Stimulated activated CD4-positive, alpha-beta T cell treated with anti-CD3 and anti-CD28 coated beads, Interleukin-2, amount 100 ng/mL, for 4 hours (primary cell): ENCODE results near the gene C1RL.

Experiments
- DNase-seq: peaks from one replicate; pipeline ENCODE4 v3.0.0-alpha.2; 2020; ENCODE audit warnings: low read depth

Gene C1RL

GRCh38 chr12:7108796-7109571 lies at the start of gene C1RL:
Gene C1RL, minus strand, starts transcription at chr12:7109214. Its CDS starts 34 bp downstream, at chr12:7109180.
- DNase-seq, result peak; percentile 69

- DNase-seq, result no peak
Observed at GRCh38 chr12:7157391-7157790, 48.4 kb upstream of the C1RL start.

GRCh38 chr12:7156259-7157197 lies 47.5 kb upstream of the C1RL start:
- DNase-seq, result no peak

GRCh38 chr12:7155471-7156034 lies 46.5 kb upstream of the C1RL start:
- no peak for DNase-seq

- no peak for DNase-seq
Observed at GRCh38 chr12:7154901-7155470, 46.0 kb upstream of the C1RL start.

- DNase-seq, result no peak
Observed at GRCh38 chr12:7154042-7154441, 45.0 kb upstream of the C1RL start.

- DNase-seq, result no peak
Observed at GRCh38 chr12:7152818-7153217, 43.8 kb upstream of the C1RL start.

- DNase-seq, result no peak
Observed at GRCh38 chr12:7151532-7151931, 42.5 kb upstream of the C1RL start.

- no peak for DNase-seq
Observed at GRCh38 chr12:7150841-7151240, 41.8 kb upstream of the C1RL start.

GRCh38 chr12:7150356-7150755 lies 41.3 kb upstream of the C1RL start:
- no peak for DNase-seq

- no peak for DNase-seq
Observed at GRCh38 chr12:7146906-7147305, 37.9 kb upstream of the C1RL start.

GRCh38 chr12:7146228-7146627 lies 37.2 kb upstream of the C1RL start:
- DNase-seq, result no peak

GRCh38 chr12:7145671-7146070 lies 36.7 kb upstream of the C1RL start:
- no peak for DNase-seq

GRCh38 chr12:7144414-7145120 lies 35.6 kb upstream of the C1RL start:
- DNase-seq, result no peak

- DNase-seq, result no peak
Observed at GRCh38 chr12:7143564-7143963, 34.5 kb upstream of the C1RL start.

- no peak for DNase-seq
Observed at GRCh38 chr12:7142809-7143465, 33.9 kb upstream of the C1RL start.

- DNase-seq, result peak; percentile 46
Observed at GRCh38 chr12:7142056-7142644, 33.1 kb upstream of the C1RL start.

- DNase-seq, result no peak
Observed at GRCh38 chr12:7141351-7142005, 32.5 kb upstream of the C1RL start.

GRCh38 chr12:7139200-7139599 lies 30.2 kb upstream of the C1RL start:
- no peak for DNase-seq

- DNase-seq, result no peak
Observed at GRCh38 chr12:7137908-7138307, 28.9 kb upstream of the C1RL start.
